ENCODE results near the gene GPER1.
"Not testable (repeated sequence)": the region's sequence is repeated elsewhere in the genome, so short reads cannot be mapped to it uniquely, and the experiment has no call there.

GPER1 gene

DNA sequence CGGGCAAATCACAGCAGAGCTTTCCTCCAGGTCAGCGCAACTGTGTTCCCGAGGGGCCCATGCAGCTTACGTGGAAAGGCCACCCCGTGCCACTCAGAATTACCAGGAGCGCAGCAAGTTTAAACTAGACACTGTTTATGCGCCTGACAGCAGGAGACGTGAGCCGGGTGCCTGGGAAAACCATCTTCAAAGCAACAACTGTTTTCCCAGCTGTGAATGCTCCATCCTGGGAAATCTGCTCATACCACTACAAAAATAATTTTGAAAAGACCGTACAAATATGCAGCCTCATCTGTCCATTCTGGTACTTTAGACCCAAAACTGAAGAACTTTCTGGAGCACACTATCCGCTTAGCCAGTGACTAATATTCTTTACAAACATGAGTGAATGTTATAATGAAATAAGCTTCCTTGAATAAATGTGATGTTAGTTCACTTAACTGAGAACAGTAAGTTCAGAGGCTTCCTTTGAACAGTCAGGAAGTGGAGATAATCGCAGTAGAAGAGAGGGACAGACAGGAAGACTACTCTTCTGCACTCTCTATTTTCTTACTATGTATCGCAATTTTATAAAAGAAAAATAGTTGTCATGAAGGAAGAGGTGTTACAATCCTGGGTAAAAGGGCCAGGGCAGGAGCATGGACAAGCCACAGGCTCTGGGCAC, 16.7 kb downstream of the GPER1 start:
- DNase-seq, result no peak

DNA sequence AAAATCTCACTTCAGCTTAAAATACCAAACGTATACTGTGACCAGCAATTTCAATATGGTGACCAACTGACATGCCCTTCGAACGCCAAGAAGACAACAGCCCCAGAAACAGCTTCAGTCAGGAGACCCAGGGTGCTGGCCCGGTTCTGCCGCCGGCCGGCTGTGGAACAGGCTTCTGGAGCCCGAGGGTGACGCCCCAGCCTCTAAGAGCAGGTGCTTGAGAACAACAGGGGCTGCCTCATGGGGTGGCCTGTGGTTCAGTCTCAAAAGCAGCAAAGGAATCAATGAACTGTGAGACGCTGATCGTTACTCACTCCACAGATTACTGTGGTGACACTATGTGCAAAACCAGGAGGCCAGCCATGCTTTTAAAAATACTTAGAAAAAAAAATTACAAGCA, 17.3 kb downstream of the GPER1 start:
- DNase-seq, result no peak

DNA sequence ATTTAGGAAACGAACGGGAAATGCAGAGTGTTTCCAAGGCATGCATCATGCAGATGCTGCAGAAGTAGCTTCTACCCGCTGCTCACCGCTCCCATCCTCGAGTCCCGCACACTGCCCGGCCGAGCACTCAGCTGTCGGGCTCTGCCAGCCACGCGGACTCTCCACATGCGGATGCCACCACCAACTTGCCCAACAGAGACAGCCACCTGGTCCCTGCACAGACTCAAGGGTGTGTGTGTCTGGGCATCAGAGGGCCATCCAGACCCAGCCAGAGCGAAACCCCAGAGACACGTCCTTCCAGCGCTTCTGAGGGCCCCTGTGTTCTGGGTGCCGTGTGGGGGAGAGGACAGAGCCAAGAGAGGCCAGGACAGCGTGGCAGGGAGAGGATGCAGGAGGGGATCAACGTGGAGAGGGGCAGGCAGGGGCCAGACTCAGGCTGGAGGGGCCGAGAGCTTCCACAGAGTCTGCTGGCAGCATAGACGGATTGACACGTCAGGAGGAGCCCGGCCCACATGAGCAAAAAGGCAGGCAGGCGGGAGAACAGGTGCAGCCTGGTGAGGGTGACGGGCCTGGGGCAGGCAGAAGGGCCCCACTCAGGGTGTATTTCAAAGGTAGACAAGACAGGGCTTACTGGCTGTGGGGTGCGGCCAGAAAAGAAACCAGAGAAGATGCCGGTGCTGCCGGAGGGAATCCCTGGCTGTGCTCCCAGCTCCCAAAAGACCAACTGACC, 18.3 kb downstream of the GPER1 start:
- DNase-seq, result peak; percentile 60

DNA sequence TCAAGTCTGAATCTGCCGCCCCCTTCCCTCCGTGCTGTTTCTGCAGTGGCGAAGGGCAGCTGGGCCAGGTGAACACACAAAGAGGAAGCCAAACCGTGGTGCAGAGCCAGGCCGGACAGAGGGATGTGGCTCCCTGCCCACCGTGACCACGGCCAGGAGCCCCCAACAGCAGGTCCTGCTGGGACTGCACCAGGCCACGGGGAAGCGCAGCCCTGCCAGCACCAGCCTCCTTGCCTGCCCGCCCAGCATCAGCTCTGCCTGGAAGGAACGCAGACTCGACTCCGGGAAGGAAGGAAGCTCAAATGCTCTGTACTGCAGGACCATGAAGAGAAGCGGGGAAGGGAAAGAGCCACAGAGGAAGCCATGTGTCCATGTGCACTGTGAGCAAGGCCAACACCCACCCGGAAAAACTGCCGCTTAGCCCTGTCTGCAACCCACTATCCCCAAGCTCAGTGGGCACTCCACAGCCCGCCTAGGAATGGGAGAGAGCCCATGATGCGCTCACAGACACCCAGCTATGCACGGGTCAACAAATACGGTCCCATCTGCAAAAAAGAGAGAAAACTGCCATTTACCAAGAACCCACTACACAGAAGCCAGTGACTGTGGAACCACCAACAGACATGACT, 19.0 kb downstream of the GPER1 start:
- DNase-seq, result no peak

DNA sequence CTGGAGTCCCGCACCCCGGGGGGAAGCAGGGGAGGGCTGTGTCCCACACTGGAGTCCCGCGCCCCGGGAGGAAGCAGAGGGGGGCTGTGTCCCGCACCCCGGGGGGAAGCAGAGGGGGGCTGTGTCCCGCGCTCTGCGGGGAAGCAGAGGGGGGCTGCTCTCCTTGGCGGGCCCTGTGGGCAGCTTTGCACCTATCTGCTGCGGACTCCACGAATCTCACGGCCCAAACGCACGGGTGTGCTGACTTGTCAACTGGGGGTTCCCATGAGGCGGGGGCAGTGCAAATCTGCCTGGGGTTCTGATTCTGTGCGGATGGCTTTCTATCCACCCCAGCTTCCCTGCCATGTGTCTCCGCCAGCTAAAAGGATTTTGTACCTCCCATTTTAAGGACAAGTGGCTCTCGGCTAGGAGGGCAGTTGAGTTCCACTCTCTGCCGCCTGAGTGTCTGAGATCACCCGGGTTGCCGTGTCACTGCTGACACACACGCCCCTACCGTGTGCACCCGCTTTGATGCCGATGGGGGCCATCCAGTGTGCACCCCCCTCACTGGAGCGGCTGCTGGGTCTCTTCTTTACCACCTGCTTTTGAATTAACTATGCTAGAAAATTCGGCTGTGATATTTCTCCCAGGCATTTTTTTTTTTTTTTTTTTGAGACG, 20.5 kb downstream of the GPER1 start:
- no peak for DNase-seq

DNA sequence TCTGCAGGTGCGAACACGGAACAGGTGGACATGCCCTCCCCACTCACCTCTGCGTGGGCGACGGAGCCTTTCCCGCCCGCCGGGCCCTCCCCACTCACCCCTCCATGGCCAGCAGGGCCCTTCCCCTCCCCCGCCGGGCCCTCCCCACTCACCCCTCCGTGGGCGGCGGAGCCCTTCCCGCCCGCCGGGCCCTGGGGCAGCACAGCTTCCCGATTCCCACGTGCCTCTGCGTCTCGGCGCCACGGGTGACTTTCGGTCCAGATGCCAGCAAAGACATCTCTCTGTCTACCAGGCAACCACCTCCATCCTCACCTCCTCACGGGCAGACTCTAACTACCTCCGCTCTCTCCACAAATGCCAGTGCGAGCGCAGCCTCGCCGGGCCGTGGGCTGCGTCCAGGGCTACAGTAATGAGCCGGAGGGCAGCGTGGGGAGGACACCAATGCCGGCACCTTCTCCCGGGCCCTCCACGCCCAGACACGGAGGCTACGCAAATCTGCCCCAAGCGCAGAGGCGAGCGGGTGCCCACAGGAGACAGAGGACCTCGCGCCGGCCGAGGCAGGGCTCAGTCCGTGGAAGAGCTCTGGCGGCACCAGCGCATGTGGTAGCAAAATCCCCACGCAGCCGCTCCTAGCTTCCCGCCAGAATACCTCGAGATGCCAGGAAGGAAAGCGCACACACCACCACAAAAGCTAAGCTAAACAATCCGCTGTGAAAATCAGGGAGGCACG, 21.8 kb downstream of the GPER1 start:
- DNase-seq, result no peak

DNA sequence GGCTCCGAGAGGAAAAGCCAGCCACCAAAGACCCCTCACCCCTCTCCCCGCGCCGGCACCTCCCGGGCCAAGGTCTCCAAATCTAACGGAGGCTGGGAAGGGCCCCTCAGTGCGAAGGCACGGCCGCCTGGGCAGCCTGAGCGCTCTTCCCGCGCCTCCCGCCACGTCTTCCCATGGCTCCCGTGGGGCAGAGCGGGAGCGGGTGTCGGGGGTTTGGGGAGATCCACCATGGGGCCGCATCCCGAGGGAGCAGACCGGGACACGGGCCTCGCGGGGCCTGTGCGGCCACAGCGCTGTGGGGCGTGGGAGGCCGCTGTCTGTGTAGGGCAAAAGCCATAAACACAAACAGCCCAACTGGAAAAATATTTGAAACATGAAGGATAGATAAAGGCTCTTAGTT, 22.4 kb downstream of the GPER1 start:
- no peak for DNase-seq

DNA sequence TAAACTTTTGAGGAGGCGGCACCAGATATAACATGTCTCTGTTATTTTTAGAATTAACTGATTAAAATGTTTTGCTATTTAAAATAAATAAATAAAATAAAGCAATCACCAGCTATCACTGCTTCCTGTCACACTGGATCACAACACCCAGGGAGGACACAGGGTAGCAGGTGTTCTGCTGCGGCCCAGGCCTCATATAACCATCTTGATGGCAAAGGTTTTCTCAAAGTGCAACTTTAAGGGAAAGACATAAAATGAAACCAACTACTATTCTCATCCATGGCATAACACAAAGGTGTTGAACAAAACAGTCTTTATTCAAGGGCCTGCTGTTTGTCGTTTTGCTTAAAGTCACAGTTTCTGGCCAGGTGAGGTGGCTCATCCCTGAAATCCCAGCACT, 23.2 kb downstream of the GPER1 start:
- no peak for DNase-seq

DNA sequence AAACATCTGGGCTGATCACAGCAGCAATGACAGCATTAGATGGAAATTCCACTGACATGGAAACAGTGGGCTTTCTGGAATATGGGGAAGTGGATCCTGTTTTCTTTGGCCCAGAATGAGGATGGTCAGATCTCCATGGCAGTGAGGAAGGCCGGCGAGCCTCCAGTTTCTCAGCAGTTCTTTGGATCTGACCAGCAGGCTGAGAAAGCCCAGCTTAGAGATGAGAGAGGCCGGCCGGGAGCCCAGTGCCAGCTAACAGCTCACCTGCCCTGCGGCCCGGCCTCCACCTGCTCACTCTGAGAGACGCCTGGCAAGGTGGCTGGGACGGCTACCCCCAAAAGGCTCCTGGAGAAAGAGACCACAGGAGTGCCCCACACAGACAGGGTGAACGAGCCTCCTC, 24.2 kb downstream of the GPER1 start:
- DNase-seq, result peak; percentile 55

DNA sequence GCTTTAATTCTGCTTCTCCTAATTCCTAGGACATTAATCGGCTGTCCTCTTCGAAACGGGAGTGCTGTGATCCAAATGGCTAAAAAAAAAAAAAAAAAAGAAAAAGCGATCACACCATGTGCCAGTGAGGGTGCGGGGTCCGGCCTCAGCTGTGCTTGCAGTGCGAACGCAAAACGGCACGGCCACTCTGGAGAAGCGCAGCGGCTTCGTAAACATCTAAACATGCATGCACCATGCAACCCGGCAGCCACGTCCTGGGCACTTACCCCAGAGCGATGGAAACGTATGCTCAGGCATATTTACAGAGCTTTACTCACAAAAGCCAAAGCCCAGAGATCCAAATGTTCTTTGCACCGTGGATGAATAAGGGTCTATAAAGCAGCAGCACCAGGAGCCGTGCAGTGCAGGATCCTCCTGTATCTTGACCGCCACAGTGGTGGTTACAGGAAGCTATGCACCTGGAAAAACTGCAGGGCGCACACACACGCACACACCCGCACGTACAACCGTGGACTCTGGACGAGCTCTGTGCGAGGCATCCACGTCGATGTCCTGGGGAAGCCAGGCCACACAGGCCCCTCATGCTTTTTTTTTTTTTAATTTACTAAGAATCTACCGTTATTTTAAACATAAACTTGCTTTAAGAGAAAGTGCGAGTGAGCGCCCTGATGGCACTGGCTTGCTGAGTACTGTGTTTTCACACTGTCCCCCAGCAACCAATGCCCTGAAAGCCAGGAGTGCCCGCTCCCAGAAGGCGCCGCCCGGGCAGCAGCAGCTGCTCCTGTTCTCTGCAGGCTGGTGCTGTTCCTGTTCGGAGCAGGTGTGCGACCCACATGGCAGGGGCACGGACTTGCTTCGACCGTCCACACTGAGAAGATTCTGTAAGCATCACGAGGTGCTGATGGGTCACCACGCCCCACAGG, 25.0 kb downstream of the GPER1 start:
- DNase-seq, result no peak

DNA sequence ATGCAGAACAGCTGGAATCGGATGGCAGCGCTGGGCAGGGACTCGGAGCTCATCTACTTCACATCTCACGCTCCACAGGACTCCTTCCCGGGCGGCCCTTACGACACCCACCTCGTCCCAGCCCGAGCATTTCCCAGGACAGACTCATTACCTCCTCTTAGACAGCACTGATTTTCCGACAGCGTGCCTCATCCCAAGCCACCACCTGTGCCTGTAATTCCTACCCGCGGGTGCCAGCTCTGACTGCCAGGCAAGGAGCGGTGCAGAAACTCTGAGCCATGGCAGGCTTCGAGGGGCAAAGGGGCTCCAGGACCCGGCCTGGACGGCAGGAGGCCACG, 25.6 kb downstream of the GPER1 start:
- DNase-seq, result no peak

DNA sequence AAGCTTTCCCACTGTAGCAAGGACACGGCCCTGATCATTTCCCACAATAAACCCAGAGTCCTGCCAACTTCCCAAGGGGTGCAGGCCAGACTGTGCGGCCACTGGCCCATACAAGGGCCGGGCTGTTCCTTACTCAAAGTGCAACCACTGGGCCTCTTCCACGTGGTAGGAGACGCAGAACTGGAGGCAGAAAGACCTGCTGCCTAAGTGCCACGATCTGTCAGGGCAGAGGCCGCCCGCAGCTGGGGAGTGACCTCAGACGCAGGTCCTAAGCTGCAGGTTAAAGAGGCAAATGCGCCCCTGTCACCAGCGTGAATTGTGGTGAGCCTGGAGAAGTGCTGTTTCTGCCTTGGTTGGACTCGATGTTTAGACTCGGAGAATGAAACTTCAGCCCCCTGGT, 26.2 kb downstream of the GPER1 start:
- peak; percentile 12 for DNase-seq

DNA sequence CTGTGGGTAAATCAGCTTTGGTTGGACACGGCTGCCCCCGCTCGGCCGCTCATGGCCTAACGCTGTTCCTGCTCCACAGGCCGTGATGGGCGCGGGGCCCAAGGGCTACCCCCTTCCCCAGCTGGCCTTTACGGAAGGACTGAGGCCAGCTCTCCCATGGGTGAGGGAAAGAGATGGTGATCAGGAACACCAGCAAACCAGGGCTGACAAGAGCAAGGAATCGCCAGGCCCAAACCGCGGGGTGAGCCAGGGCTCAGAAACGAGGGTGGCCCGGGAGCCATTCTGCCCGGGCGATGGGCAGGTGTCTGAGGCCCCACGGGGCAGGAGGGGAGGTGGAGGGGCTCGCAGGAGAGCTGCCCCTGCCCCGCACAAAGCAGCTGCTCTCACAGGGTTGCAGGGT, 26.6 kb downstream of the GPER1 start:
- DNase-seq, result peak; percentile 14

DNA sequence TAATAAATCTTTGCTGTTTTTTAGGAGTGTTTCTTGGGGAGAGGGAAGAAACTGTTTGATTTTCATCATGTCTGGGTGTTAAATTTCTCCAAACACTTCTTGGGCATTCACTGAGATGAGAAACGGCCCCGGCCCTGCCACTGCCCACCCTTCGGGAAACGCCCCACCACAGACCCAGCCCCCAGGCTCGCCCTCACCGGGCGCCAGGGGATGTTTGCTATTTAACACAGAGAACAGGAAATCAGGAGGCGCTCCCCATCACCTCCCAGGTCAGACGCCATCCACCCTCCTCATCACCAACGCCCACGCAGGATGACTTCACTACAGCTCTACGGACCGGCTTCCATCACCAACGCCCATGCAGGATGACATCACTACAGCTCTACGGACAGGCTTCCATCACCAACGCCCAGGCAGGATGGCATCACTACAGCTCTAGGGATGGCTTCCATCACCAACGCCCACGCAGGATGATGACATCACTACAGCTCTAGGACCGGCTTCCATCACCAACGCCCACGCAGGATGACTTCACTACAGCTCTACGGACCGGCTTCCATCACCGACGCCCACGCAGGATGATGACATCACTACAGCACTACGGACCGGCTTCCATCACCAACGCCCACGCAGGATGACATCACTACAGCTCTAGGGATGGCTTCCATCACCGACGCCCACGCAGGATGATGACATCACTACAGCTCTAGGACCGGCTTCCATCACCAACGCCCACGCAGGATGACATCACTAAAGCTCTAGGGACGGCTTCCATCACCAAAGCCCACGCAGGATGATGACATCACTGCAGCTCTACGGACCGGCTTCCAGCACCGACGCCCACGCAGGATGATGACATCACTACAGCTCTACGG, 27.5 kb downstream of the GPER1 start:
- DNase-seq, result not testable (repeated sequence)

DNA sequence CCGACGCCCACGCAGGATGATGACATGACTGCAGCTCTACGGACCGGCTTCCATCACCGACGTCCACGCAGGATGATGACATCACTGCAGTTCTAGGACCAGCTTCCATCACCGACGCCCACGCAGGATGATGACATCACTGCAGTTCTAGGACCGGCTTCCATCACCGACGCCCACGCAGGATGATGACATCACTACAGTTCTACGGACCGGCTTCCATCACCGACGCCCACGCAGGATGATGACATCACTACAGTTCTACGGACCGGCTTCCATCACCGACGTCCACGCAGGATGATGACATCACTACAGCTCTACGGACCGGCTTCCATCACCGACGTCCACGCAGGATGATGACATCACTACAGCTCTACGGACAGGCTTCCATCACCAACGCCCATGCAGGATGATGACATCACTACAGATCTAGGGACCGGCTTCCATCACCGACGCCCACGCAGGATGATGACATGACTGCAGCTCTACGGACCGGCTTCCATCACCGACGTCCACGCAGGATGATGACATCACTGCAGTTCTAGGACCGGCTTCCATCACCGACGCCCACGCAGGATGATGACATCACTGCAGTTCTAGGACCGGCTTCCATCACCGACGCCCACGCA, 28.6 kb downstream of the GPER1 start:
- not testable (repeated sequence) for DNase-seq

DNA sequence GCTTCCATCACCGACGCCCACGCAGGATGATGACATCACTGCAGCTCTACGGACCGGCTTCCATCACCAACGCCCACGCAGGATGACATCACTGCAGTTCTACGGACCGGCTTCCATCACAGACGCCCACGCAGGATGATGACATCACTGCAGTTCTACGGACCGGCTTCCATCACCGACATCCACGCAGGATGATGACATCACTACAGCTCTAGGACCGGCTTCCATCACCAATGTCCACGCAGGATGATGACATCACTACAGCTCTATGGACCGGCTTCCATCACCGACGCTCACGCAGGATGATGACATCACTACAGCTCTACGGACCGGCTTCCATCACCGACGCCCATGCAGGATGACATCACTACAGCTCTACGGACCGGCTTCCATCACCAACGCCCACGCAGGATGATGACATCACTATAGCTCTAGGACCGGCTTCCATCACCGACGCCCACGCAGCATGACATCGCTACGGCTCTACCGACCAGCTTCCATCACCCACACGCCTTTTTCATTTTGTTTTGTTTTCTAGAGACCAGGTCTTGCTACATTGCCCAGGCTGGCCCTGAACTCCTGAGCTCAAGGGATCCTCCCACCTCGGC, 29.5 kb downstream of the GPER1 start:
- DNase-seq, result no peak

DNA sequence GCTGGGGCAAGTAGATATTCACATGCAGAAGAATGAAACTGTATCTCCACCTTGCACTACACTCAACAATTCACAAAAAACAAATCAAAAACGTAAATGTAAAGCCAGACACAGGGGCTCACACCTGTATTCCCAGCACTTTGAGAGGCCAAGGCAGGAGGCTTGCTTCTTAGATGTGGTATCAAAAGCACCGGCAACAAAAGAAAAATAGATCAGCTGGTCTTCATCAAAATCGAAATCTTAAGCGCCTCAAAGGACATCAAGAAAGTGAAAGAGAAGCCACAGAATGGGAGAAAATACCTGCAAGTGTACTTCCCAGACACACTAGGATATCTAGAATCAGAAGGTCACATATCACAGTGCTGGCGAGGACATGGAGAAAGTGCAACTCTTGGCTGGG, 31.3 kb downstream of the GPER1 start:
- no peak for DNase-seq

DNA sequence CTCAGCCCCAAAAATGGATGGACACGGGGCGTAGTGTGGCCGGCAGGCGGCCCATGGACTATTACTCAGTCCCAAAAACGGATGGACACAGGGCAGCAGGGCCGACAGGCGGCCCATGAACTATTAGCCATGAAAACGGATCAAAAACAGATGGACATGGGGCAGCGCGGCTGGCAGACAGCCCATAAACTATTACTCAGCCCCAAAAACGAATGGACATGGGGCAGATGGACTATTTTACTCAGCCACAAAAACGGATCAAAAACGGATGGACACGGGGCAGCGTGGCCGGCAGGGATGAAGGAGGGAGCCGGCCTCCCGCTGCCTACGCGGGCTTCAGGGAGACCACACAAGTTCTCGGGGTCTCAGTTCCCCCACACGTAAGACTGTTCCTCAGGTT, 32.9 kb downstream of the GPER1 start:
- no peak for DNase-seq

DNA sequence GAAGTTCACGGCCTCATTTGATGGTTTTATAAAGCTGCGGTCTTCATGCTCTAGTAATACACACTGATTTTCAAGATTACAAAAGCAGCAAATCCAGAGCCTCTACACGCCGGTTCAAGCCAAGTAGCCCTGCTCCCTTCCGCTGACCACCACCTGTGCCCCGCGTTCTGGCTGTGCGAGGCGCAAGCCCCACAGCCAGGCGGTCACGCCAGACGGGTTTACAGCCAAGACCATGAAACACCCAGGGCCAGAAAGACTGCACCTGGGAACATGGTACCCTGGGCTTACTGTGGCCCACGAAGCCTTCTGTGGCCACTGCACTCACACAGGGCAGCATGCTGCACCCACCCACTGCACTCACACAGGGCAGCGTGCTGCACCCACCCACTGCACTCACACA, 33.6 kb downstream of the GPER1 start:
- no peak for DNase-seq

Data from femur (tissue), 1 donor.